NCI-H2029 (cell line): ENCODE data around the gene RPL10.
A peak's percentile ranks its signal among the peaks of the same experiment; 100 is the strongest.

Experiments
- DNase-seq: peaks from one replicate; lab custom pipeline; 2025; lab: John Stamatoyannopoulos, UW

The RPL10 gene

DNA sequence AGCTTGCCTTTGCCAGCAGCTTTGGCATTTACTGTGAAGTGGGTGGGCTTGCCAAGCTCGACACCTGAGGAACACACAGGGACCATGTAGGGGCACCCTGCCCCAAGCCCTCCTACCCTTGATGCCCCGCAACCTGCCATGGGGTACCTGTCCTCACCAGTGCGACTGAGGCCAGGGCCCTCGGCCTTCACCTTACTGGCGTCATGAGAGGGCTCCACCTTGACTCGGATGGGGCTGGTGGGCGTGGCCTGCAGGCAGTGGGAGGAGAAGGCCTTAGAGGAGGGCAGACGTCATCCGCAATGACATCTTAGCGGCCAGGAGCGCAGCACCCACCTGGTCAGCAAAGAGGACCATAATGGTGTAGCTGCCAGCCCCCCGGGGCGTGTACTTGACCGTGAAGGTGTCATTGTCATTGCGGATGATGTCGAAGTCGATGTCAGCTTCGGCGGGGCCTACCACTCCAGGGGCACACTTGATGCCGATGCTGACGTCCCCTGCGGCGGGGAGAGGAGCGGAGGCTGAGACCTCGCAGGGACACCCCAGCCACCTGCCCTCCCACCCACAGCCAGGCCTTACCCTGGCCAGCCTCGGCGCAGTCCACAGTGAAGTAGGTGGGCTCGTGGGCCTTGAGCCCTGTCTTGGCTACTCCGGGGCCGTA is 36.0 kb upstream of the RPL10 start:
- DNase-seq, result no peak

DNA sequence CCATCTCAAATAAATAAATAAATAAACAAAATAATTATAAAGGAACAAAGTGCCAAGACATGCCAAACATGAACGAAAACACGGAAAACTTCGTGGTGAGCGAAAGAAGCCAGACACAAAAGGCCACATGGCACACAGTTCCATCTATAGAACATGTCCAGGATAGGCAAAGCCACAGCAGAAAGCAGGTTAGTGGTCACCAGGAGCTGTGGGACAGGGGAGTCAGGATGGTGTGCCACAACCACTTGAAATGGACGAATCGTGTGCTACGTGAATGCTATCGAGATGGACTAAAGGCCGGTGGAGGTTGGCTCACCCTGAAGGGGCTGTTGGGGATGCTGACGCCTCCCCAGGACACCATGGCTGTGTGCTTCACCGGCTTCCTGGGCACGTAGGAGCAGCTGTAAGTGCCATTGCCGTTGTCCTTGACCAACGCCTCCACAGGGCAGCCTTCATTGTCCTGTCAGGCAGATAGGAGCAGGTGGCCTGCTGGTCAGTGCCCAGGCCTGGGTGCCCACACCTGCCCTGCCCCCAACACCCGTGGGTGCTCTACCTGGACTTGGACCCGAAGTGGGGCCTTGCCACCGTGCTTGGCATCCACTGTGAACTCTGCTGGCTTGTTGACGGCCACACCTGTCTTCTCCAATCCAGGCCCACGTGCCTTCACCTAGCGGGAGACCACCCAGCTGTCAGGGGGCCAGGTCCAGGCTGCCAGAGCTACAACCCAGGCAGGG is 34.3 kb upstream of the RPL10 start:
- DNase-seq, result no peak

DNA sequence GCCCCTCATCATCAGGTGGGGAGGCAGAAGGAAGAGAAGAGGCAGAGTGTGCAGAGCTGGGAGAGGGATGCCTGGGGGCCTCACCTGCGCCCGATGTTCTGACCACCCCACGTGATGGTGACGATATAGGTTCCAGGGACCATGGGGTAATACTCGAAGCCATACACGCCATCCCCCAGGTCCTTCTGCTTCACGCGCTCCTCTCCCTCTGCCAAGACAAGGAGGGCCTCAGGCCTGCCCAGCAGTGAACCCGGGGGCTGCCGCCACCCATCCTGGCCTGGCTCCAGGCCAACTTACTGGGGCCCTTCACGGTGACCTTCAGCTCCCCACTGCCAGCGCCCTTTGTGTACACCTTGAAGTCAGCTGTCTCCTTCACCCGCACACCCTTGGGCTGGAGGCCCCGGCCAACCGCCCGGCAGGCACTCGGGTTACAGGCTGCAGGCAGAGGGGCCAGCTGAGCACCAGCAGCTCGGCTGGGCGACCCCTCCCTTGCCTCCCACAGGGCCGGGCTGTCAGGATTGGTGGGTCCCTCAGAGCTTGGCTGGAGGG is 33.1 kb upstream of the RPL10 start:
- no peak for DNase-seq

DNA sequence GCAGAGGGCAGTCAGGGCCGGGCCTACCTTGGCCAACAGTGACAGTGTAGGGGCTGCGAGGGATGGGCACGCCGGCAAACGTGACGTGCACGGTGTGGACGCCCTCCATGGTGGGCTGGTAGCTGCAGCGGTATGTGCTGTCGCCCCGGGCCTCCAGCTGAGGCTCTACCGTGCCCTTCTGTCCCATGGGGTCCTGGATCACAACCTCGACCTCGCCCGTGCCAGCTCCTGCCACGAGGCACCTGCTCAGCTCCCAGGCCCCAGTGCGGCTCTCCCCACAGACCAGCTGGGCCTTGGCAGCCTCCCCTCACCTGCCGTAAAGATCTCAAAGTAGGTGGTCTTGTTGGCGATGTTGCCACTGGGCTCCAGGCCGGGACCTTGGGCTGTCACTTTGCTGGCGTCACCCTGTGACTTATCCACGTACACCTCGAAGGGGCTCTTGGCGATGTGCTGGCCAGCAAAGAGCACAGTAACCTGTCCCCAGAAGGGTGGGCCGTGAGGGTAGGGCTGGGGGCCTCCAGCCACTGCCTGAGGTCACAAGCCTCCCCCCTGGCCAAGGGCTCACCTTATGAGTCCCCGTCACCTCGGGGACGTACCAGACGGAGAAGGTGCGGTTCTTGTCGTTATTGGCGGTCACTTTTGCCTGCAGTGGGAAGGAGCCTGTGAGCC is 32.0 kb upstream of the RPL10 start:
- no peak for DNase-seq

- DNase-seq, result no peak
Measured at GRCh38 chrX:154366666-154367055, 31.5 kb upstream of the RPL10 start.

- no peak for DNase-seq
Measured at GRCh38 chrX:154367474-154368308, 30.5 kb upstream of the RPL10 start.

GRCh38 chrX:154368630-154369448 is 29.3 kb upstream of the RPL10 start:
- DNase-seq, result peak; percentile 27

GRCh38 chrX:154369449-154370299 is 28.5 kb upstream of the RPL10 start:
- no peak for DNase-seq

- no peak for DNase-seq
Measured at GRCh38 chrX:154370300-154371016, 27.7 kb upstream of the RPL10 start.

DNA sequence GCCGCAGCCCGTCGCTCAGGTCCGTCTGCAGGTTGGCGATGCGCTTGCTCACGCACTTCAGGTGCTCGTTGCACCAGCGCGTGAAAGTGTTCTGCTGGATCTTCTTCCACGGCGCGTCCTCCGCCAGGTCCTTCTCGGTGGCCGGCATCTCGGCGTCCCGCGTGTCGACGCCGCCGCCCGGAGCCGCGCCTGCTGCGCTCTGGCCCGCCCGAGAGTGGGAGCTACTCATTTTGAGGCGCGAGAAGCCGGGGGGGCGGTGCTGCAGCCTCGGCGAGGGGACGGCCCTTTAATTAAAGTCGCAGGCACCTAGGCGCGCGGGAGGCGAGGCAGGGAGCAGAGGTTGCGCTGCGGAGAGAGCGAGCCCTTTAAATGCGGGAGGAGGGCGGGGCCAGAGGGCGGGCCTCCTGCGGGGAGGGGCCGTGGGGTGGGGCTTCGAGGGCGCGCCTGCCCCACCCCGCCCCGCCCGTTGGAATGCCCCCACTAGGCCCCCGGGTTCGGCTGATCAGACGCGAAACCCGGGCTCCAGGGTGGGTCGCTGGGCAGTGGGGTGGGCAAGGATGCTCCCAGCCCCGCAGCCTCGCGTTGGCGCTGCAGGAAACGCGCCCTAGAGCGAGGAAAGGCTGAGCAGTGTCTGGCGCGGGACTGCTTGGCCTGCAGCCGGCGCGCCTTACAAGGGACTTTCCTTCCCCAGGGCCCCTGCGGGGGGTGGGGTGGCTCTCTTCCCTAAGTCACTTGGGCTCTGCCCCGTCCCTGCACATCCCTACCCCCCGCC is 27.0 kb upstream of the RPL10 start:
- peak; percentile 73 for DNase-seq

GRCh38 chrX:154371789-154372300 is 26.3 kb upstream of the RPL10 start:
- DNase-seq, result no peak

GRCh38 chrX:154372612-154373022 is 25.6 kb upstream of the RPL10 start:
- no peak for DNase-seq

DNA sequence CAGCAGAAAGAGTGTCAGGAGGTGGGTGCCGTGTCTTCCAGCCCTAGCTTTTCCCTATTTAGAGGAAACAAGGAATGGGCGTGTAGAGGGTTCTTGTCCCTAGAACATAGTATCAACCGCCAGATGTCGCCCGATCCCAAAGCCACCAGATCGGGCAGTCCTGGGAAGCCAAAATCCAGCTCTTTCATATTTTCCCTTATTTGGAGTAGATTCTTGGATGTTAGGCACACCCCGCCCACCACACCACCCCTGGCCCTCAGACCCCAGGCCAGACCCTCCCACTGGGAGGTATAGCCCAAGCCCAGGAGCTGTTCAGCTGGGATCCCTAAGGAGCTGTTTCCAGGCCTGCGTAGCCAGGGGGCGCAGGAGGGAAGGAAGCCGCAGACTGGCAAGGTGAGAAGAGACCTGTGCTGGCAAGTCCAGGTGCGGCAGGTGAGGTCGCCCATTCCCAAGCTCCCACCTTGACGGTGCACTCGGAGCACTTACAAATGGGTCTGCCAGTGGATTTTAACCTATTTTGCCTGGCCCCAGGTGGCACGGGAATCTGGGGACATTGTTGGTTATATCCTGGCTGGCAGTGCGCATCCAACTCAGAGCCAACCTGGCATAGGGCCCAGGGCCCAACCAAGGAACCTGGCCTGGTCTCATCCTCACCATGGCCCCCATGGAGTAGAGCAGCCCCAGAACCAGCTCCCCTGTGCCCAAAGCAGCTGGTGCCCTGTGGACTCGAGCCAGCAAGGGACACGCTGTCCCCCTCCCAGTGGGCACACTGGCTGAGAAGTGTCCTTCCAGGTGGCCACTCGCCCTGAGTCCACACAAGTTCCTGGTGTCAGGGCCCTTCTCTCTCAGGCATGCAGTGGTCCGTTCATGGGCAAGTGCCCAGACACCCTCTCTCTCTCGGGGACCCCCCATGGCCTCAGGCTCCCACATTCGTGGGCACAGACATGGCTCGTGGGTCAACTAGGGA is 24.6 kb upstream of the RPL10 start:
- DNase-seq, result peak; percentile 81

GRCh38 chrX:154374313-154375155 is 23.6 kb upstream of the RPL10 start, which contains the start of gene FLNA:
FLNA (minus strand) TSS chrX:154374634; CDS start chrX:154371245, 3,389 bp downstream.
- no peak for DNase-seq

DNA sequence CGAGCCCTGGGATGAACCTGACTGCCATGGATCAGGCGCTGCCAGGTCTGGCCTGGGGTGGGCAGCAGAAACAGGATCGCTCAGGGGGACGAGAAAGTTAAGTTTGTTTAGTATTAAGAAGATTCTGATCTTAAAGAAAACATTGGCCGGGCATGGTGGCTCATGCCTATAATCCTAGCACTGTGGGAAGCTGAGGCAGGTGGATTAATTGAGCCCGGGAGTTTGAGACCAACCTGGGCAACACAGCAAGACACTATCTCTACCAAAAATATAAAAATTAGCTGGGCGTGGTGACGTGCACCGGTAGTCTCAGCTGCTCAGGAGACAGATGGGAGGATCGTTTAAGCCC is 23.0 kb upstream of the RPL10 start:
- DNase-seq, result no peak

- DNase-seq, result no peak
Measured at GRCh38 chrX:154376774-154377173, 21.4 kb upstream of the RPL10 start.
